ENCODE data around the gene CDR2L. TPM values are rescaled to one million over a fixed set of nuclear protein-coding genes. Genes with fewer than 3 reads are reported as not detected.

Gene CDR2L
- total RNA-seq, 4 donors from 2014 or later: 14.6 to 36.7 (median 24.3) TPM

GRCh38 chr17:74999523-74999922 is 12.1 kb downstream of the CDR2L start:
- Histone ChIP-seq H3K4me3 (no peak overlapping the region), H3K9me3 (no peaks in the 10 kb centered on the region), H3K36me3 (peaks cover 32 to 58% (median 53%) of the 10 kb centered on the region in 4 donors), H3K27me3 (no peaks in the 10 kb centered on the region), H3K4me1 (peaks cover 0 to 18% (median 0%) of the 10 kb centered on the region in 4 donors), H3K27ac (replicated peaks in 1 of 4) (no peak overlapping the region)
- TF ChIP-seq CTCF (IDR thresholded peaks at IDR 0.05) (no peak), POLR2A (IDR thresholded peaks at IDR 0.05; ENCODE audit: low read depth) (no peak), EP300 (IDR thresholded peaks at IDR 0.05) (no peak), POLR2AphosphoS5 (IDR thresholded peaks at IDR 0.05) (no peak)
- intact Hi-C loops (cut with DNase I): no loop called here
- no peak for DNase-seq (ENCODE audit: extremely low spot score)
- WGBS: 84% methylated on average over 4 of the region's 4 CpGs

DNA sequence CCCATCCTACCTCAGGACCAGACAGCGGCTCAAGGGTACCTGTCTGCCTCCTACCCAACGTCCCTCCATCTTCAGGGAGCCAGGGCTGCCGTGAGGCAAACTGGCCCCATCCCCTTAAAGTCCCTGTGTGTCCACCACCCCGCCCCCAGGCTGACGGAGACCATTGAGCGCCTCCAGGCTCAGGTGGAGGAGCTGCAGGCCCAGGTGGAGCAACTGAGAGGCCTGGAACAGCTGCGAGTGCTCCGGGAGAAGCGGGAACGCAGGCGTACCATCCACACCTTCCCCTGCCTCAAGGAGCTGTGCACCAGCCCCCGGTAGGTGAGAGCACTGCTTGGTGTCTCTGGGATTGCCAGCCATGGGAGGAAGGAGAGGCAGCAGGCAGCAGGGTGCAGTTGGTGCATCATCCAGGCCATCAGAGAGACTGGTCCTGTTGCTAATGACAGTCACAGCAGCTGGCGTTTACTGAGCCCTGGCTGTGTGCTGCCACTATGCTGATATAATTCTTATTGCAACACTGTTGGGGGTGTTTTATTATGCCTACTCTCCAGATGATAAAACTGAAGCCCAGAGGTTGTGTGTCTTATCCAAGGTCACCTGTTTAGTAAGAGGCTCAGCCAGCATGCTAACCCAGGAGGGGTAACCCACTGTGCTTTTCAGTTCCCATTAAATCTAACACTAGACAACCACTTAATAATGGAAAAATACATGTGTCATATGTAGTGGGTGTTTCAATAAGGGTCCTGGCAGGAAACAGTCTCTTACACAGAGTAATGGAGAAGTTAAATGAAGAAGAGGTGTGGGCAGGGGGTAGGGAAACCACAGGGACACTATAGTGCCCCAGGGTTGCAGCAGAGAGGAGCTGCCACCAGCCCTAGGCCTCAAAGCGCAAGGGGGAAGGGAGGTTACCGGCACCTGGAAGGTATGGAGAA is 14.7 kb downstream of the CDR2L start:
- intact Hi-C loops (cut with DNase I): no loop called here
- no peaks in the 10 kb centered on the region for H3K9me3 ChIP-seq
- H3K36me3 ChIP-seq: peaks cover 32 to 67% (median 62%) of the 10 kb centered on the region in 4 donors
- no peak overlapping the region for H3K4me3 ChIP-seq
- H3K4me1 ChIP-seq: peaks cover 0 to 18% (median 0%) of the 10 kb centered on the region in 4 donors
- DNase-seq (ENCODE audit: extremely low spot score): no peak
- H3K27ac ChIP-seq (replicated peaks in 1 of 4): no peak overlapping the region
- no peak for TF ChIP-seq POLR2AphosphoS5 (IDR thresholded peaks at IDR 0.05)
- TF ChIP-seq EP300 (IDR thresholded peaks at IDR 0.05): no peak
- TF ChIP-seq CTCF (IDR thresholded peaks at IDR 0.05): no peak
- no peak for TF ChIP-seq POLR2A (IDR thresholded peaks at IDR 0.05; ENCODE audit: low read depth)
- WGBS: 79% methylated on average over 5 of the region's 15 CpGs
- H3K27me3 ChIP-seq: no peaks in the 10 kb centered on the region

DNA sequence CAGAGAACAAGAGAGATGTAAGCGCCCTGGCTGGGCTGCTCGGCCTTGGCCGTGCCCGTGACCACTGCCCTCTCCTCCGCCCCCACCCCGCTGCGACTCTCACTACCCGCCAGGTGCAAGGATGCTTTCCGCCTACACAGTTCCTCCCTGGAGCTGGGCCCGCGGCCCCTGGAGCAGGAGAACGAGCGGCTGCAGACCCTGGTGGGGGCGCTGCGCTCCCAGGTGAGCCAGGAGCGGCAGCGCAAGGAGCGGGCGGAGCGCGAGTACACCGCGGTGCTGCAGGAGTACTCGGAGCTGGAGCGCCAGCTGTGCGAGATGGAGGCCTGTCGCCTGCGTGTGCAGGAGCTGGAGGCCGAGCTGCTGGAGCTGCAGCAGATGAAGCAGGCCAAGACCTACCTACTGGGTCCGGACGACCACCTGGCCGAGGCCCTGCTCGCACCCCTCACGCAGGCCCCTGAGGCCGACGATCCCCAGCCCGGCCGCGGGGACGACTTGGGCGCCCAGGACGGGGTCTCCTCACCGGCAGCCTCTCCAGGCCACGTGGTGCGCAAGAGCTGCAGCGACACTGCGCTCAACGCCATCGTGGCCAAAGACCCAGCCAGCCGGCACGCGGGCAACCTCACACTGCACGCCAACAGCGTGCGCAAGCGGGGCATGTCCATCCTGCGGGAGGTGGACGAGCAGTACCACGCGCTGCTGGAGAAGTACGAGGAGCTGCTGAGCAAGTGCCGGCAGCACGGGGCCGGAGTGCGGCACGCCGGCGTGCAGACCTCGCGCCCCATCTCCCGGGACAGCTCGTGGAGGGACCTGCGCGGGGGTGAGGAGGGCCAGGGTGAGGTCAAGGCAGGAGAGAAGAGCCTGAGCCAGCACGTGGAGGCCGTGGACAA is 15.9 kb downstream of the CDR2L start:
- peaks cover 32 to 67% (median 62%) of the 10 kb centered on the region in 4 donors for H3K36me3 ChIP-seq
- H3K27me3 ChIP-seq: no peaks in the 10 kb centered on the region

GRCh38 chr17:75003957-75004355 is 16.5 kb downstream of the CDR2L start:
- Histone ChIP-seq H3K4me3 (no peak overlapping the region), H3K9me3 (no peaks in the 10 kb centered on the region), H3K4me1 (peaks cover 0 to 10% (median 0%) of the 10 kb centered on the region in 4 donors), H3K27ac (replicated peaks in 1 of 4) (no peak overlapping the region), H3K27me3 (no peaks in the 10 kb centered on the region), H3K36me3 (peaks cover 32 to 67% (median 62%) of the 10 kb centered on the region in 4 donors)
- no peak for TF ChIP-seq POLR2A (IDR thresholded peaks at IDR 0.05; ENCODE audit: low read depth)
- no peak for TF ChIP-seq CTCF (IDR thresholded peaks at IDR 0.05)
- no peak for TF ChIP-seq POLR2AphosphoS5 (IDR thresholded peaks at IDR 0.05)
- no peak for TF ChIP-seq EP300 (IDR thresholded peaks at IDR 0.05)
- WGBS: 87% methylated on average over 9 of the region's 19 CpGs
- no peak for DNase-seq (ENCODE audit: extremely low spot score)
- intact Hi-C loops (cut with DNase I): no loop called here

More for the DNA sequence above, 15.9 kb downstream of the CDR2L start:
- Histone ChIP-seq H3K4me1 (peaks cover 0 to 14% (median 0%) of the 10 kb centered on the region in 4 donors), H3K4me3 (no peak overlapping the region), H3K9me3 (no peaks in the 10 kb centered on the region), H3K27ac (replicated peaks in 1 of 4) (no peak overlapping the region)
- intact Hi-C loops (cut with DNase I): no loop called here
- TF ChIP-seq POLR2A (IDR thresholded peaks at IDR 0.05; ENCODE audit: low read depth): no peak
- no peak for TF ChIP-seq EP300 (IDR thresholded peaks at IDR 0.05)
- TF ChIP-seq CTCF (IDR thresholded peaks at IDR 0.05): no peak
- TF ChIP-seq POLR2AphosphoS5 (IDR thresholded peaks at IDR 0.05): no peak
- 86% methylated on average over 46 of the region's 76 CpGs for WGBS
- DNase-seq (ENCODE audit: extremely low spot score): no peak
